Stromal cell of bone marrow (primary cell): ENCODE data around the gene DECR2.
"Not testable (repeated sequence)": the region's sequence is repeated elsewhere in the genome, so short reads cannot be mapped to it uniquely, and the experiment has no call there.

ENCODE experiments used
- DNase-seq: peaks from one replicate; pipeline ENCODE4 v3.0.0-alpha.2; 2012; ENCODE audit warnings: low read depth

The DECR2 gene

DNA sequence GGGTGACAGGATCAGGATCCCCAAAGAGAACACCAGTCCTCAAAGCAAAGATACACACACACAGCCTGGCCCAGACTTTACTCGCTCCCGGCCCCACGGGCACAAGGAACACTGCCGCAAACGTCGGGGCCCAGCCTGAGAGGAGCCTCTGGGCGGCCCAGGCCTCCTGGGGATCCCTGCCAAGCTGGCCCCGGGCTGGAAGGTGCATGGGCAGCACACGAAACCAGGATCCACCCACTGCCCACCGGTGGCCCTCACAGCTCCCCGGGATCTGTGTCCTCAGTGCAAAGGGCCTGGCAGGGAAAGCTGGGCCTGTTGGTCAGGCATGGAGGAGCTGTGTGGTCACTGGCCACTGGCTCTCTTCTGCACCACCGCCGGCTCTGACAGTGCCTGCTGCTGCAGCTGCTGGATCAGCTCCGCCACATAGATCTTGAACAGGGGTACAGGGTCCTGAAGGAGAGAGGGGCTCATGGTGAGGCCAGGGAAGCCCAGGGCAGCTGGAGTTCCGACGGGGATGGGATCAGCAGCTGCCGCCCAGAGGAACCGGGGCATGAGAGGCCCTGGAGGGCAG, 34.3 kb upstream of the DECR2 start:
- no peak for DNase-seq

DNA sequence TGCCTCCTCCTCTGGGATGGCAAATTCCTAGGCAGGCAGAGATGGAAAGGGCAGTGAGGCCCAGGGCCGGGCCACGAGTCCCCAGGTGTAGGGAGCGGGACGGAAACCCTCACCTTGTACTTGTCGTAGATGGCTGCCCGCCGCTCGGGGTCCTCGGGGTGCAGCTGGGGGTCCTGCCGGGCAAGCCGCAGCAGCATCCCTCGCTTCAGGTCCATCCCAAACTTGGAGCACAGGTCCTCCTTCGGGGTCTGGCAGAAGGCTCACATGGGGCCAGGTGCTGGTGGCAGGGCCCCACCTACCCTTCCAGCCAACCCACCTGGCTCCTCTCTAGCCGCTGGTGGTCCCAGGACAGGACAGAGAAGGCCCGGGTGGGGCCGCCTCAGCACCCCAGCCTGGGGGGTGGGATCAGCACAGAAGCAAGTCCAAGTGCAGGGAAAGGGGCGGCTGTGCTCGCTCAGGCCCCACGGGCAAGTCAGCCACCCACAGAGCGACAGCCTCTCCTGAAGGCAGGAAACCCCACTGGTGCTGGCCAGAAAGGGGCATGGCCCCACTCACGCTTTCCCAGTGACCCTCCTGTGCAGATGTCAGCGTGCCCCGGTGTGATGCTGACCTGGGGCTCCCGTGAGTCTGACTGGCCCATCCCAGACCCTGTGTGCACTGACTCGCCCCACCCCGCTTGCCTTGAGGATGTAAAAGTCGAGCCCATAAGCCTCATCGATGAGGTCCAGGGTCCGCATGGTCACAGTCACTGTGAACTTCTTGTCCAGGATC, 33.1 kb upstream of the DECR2 start:
- no peak for DNase-seq

DNA sequence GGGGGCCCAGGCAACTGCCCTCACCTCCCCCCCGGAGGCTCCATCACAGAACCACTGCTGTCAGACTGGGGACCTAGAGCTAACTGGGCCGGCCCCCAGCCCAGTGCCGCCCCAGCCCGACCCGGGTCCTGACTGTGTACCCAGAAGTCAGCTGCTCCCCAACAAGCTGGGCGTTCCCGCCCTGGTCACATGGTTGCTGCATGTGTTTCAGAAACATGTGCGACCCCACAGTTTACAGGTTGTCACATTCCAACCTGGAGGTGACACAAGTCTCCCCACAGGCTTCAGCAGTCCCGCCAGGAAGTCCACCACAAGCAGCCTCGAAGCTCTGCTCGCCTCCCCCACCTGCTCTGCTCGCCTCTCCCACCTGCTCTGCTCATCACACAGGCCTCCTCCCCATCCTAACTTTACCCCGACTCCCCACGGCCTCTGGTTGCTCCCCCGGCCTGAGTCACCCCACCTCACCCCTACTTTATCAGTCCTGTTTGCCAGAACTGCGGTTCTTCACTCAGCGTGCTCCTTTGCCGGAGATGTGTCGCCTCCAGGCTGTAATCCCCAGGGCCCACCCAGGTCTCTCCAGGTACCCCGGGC, 32.3 kb upstream of the DECR2 start:
- no peak for DNase-seq

DNA sequence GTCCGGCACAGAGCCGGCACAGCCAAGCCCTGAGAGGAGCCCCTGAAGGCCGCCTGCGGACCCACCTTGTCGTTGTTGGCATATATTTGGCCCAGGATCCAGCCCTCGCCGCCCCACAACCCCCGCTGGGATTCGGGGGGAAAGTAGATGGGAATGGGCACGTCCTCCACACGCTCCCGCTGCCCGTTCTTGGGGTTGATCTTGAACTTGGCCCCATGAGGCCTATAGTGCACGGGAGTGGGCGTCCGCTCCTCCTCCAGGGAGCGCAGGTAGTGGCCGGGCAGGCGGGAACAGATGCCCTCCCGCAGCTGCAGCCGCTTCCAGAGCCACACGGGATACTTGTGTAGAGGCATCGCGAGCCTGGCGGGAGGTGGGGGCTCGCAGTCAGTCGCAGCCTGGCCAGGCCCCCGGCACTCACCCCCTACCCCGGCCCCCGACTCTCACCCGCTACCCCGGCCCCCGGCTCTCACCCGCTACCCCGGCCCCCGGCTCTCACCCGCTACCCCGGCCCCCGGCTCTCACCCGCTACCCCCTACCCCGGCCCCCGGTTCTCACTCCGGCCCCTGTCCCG, 31.7 kb upstream of the DECR2 start:
- DNase-seq, result no peak

DNA sequence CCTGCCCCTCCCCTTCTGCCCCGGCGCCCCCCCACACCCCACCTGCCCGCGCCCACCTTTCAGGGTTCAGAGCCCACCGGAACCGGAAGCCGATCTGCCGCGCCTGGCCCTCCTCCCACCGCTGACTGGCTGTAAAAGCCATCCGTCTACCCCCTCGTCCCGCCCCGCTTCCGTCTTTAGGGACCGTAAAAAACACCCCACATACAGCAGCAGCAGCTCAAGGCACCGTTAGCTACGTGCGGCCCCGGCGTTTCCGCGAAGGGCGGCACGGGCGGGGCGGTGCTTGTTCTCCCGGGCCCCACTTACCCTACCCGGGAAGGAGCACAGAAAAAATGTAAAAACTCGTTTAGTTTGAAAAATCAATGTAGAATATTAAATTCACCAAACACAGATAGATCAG, 31.2 kb upstream of the DECR2 start, which contains the start of gene MRPL28:
Gene MRPL28 (minus strand): TSS at position 96 of the 400 bp plus-strand sequence. CDS start 320 bp downstream, outside the sequence.
- peak; percentile 88 for DNase-seq

DNA sequence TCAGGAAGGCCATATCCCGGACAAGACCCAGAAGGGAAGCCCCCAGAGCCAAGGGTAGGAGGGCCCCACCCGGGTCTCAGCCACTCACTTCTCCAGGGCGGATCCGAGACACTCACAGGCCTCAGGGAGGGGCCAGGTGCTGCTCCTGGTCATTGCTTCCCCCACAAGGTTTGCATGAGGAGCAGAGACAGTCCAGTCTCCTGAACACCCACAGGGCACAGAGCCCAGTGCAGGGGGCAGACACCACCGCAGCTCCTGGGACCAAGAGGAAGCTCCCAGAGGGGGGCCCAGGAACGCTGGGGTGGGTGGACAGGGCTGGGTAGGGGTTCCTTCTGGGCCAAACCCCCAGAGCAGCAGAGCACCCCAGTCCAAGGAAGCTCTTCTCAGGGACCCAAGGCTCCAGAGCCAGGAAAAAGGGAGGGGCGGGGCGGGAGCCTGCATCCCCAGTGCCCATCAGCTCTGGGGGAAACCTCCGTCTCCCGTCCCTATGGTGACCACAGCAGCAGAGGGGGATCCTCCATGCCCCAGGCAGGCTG, 30.6 kb upstream of the DECR2 start:
- no peak for DNase-seq

DNA sequence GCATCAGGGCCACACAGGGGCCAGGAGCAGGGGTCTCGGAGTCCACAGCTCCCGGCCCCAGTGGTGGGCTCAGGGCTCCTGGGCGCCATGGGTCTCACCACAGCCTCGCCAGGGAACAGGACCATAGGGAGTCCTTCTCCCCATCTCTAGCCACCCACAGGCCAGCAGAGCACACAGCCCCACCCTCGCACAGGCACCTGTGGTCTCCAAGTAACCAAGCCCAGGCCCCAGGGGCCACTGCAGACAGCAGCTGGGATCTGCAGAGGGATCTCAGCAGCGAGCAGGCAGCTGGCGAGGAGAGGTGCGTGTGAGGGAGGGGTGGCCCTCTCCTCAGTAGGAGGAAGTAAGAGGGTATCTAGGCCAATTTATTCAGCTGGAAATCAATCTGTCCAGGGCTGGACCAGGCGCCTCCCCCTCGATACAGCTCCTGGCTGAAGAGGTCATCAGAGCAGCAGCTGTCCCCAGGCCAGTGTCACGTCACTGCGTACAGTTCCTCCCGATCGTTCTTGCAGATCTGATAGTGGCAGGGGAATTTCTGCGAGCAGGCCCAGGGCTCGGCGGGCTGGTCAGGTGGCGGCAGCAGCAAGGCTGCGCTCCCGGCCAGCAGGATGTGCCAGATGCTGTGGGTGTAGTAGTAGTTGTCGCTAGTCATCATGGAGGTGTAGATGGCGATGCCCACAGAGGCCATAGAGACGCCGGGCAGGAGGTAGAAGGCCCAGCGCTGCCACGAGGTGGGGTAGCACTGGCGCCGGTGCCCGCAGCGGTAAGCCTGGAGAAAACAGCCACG, 30.0 kb upstream of the DECR2 start:
- no peak for DNase-seq

DNA sequence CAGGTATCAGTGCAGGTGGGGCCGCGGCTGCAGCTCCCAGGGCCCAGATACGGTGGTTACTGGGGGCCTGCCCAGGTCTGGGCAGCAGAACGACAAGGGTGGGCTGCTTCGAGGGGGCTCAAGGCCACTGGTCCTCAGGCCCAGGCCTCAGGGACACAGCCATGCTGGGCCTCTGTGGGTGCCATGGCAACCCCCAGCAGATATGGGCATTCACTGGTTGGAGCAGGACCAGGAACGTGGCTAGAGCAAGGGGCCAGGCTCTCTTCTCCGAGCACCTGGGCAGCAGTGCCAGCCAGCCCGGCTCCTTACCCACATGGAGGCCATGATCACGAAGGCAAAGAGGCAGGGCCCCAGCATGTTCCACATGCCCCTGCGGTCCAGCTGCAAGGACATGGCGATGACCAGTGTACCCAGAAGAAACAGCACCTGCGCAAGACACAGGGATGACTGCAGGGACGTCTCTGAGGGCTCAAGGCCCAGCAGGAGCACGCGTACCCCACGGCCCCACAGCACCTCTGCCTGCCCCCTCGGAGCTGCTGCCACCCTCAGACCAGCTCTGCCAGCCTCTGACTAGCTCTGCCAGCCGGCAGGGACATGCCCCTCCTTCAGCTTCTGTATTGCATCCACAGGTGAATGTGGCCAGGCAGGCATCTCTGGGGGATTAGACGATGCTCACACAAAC, 29.2 kb upstream of the DECR2 start:
- DNase-seq, result no peak

DNA sequence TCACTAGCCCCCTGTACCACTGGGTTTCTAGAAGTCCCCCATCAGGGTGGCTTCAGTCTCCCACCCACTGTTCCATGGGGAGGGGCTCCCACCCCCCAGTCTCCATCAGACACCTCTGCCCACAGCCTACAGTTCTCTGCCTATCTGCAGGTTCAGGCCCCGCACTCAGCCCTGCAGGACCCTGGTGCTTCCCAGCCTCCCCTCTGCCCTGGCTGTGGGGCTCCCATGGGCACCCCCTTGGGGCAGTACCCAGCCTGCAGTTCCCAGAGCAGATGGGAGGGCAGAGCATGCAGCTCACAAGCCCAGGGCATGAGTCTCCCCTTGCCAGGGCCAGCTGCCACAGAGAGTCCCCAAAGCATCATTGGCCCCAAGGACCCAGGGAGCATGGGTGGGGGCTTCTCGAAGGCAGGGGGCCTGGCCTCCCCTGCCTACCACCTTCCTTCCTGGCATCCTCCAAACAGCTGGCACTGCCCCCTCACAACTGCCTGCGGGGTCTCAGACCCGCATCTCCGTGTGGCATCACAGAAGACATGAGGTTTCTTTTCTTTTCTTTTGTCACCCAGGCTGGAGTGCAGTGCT, 28.6 kb upstream of the DECR2 start:
- DNase-seq, result no peak

DNA sequence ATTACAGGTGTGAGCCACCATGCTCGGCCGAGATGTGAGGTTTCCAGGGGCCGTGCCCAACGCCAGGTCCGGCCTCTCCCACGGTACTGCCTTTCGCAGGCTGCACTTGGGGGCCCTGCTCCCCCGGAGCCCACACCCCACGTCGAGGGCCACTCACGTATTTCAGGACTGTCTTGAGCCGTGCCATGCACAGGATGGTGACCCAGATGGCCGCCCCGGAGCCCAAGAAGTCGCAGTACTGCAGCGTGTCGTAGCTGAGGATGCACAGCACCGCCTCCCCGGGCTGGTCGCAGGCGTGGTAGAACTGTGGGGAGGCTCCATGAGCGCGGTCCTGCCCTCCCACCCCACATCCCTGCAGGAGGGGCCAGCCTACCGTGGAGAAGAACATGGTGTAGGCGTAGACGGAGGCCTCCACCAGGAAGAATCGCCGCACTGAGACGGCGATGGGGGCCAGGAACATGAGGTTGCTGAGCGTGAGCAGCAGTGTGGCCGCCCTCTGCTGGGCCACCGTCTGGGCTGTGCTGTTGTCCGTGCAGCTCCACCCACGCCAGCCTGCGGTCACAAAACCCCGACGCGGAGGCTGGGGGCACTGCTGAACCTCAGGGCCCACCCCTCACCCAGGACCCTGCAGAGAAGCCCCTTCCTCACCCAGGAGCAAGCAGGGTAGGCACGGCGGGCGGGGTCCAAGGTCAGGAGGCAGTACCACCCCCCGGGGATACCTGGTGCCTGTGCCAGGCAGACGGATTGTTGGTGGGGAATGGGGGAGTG, 27.7 kb upstream of the DECR2 start:
- no peak for DNase-seq

DNA sequence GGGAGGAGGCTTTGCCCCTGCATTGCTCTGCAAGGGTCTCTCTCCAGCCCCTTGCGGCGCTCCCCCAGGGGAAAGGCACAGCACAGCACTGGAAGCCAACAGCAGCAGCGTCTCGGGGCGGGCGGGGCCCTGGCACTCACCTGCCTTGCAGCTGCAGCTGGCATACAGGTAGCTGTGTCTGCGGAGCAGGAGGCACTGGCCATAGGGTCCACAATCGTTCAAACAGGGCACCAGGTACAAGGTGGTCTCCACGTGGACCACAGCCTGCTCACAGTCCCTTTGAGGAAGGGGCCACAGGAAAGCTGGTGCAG, 27.1 kb upstream of the DECR2 start:
- DNase-seq, result no peak

DNA sequence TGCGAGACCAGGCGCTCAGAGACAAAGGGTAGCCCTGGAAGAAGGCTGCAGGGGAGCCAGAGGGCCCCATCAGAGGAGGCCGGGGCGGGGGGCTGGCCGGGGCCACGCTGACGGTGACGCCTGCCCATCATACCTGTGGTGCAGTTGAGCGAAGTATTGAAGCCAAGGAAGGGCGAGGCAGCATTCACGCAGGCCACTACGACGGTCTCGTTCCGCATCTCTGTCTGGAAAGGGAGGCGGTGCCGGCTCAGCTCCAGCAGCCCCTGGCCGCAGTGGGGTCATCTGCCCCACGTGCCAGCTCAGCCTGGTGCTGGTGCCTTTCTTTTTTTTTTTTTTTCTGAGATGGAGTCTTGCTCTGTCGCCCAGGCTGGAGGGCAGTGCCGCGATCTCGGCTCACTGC, 26.5 kb upstream of the DECR2 start:
- DNase-seq, result no peak

DNA sequence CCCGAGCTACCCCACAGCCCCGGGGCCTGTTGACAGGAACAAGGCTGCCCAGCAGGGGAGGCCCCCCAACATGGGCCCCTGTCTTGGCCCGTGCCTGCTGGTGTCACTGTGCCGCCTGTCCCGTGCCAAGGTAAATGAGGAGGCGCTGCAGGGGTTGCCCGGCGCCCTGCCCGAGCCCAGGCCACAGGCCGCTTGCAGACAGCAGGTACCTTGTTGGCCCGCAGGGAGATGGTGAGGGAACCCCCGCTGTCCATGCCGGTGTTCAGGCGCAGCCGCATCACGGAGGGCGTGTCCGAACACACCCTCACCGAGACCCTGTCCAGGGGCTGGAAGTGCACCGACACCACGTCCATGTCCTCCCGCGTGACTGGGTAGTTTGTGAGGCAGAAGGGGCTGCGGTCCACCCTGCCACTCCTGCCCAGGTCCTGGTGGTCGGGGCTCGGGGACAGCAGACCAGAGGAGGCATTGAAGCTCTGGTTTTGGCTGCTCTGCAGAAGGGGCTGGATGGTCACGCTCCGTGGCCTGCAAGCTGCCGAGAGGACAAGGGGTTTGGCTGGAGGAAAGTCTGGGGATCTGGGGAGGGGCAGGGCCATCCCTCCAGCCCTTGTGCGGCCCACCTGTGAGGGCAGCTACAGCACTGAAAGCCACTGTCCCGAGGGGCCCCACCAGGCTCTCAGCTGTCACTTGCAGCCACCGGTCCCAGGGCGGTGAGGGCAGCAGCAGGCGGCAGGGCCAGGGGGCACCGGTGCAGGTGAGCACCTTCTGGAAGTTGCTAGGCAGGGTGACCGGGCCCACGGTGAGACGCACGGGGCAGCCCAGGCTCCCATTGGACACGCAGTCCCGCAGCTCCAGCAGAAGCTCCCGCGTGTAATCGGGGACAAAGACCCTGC, 25.5 kb upstream of the DECR2 start:
- DNase-seq, result no peak

DNA sequence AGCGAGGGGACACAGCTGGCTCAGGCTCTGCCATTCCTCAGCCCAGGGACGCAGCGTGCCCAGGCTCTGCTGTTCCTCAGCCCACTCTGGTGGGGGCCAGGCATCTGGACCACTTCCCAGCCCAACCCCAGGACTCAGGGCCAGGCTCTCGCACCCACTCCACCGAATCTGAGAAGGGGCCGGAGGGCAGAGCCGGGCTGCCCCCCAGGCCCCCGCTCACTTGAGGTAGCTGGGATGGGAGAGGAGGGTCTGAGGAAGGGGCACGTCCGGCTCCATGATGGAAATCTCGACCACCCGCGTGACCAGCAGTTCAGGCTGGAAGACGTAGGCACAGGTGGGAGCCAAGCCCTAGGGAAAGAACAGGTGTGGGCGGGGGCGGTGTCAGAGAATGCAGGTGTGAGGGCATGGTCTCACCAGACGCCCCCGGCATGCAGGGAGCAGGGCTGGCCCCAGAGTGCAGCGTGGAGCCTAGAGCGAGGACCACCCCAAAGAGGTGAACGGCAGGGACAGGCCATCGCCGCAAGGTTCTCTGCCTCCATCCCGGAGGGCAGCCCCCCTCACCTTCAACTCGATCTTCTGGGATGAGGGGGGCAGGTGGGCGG, 24.8 kb upstream of the DECR2 start:
- no peak for DNase-seq

DNA sequence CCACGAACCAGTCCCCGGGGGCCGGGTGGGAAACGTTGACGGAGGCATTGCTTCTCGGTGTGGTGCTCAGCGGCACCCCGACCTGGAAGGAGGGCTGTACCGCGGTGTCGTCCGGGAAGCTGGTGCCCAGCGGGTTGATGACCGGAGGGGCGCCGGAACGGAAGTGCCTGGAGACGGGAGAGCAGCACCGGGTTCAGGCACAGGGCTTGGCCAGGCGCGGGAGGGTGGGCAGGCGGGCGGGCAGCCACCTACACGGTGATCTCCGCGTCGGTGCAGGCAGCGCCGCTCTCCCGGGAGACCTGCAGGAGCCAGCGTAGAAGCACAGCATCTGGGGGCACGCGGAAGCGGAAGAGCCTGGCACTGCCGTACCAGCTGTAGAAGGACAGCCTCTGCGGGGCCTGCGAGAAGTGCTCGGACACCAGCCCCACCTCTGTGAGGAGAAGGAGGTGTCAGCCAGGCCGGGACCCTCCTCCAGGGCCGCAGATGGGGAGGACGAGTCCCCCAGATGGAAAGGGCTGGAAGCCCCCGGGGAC, 24.2 kb upstream of the DECR2 start:
- no peak for DNase-seq

DNA sequence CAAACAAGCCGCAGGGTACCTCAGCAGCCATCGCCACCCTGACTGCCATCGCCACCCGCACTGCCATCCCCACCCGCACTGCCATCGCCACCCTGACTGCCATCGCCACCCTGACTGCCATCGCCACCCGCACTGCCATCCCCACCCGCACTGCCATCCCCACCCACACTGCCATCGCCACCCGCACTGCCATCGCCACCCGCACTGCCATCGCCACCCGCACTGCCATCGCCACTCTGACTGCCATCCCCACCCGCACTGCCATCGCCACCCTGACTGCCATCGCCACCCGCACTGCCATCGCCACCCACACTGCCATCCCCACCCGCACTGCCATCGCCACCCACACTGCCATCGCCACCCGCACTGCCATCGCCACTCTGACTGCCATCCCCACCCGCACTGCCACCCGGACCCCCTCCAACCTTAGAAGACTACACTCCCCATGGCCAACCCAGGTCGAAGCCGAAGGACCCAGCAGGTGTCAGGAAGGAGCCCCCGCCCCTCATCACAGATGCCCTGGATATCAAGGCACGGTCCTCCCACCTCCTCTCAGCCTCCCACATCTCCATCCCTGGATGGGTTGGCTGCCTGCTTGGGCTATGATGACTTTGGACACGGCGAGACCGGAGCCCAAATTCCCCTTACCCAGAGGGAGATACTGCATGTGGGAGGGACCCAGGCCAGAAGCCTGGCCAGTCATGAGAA, 23.4 kb upstream of the DECR2 start:
- DNase-seq, result not testable (repeated sequence)

DNA sequence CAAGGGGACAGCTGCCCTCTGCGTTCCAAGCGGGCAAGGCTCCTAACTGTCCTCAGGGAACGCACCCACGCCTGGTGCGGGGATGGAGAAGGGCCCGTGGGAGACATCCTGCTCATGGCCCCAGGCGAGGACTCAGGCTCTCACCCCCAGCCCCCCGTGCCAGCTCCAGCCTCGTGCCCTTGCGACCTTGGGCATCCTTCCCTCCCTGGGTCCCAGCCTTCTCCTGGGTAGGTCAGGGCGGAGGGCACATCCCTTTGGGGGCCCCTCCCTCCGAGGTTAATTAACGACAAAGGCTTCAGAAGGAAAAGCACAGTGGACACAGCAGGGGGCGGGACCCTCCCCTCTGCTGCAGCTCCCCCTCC, 22.9 kb upstream of the DECR2 start:
- no peak for DNase-seq
